GM18519 (cell line): ENCODE results near the gene MKNK2.

Experiments used
- ATAC-seq: cut with Tn5 transposase; IDR thresholded peaks from one replicate; pipeline ENCODE4 v1.9.1; 2021; ENCODE audit warnings: mild to moderate bottlenecking, moderate library complexity; ENCODE audit not compliant: unreplicated experiment, low FRiP score

Gene MKNK2

DNA sequence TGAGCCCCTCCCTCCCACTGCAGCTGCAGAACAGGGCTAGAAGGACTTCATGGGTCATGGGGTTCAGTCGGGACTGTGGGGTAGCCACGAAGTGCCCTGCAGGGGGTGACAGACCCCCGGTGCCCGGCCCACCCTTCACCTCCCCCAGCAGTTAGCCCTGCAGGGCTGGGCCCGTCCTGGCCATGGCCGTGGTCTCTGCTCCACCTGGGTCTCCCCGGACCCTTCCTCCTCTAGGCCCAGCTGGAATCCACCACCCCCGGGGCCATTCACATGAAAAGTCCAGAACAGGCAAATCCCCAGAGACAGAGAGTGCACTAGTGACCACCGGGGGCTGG lies 17.3 kb downstream of the MKNK2 start:
- no peak for ATAC-seq

DNA sequence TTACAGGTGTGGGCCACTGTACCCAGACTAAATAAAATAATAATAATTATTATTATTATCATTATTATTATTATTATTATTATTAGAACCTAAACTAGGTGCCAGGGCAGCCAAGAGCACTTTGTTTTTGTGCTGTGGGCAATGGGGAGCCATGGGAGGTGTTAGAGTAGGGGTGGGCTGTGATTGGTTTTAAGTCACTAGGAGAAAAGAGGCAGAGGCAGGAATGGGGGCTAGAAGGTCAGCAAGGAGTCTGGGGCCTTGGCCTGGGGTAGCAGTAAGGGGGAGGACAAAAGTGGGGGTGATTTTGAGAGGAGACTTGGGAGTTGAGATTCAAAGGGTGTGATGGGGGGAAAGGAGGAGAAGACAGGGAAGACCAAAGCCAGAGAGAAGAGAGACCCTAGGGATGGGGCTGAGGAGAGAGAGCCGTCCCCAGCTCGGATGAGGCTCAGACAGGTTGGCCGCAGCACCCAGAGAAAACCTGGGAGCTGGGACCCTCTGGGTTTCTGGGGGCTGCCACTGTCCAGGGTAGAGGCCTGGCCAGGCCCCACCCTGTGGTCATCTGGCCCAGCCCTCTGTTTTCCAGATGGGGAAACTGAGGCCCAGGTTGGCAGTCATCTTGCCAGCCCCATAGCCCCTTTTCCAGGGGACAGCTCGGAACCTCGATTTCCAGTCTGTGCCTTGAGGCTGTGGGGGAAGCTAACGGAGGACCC lies 17.8 kb downstream of the MKNK2 start:
- no peak for ATAC-seq

GRCh38 chr19:2032296-2032941 lies 18.6 kb downstream of the MKNK2 start:
- ATAC-seq: no peak

- ATAC-seq: no peak
Observed at GRCh38 chr19:2027361-2027760, 23.7 kb downstream of the MKNK2 start.

DNA sequence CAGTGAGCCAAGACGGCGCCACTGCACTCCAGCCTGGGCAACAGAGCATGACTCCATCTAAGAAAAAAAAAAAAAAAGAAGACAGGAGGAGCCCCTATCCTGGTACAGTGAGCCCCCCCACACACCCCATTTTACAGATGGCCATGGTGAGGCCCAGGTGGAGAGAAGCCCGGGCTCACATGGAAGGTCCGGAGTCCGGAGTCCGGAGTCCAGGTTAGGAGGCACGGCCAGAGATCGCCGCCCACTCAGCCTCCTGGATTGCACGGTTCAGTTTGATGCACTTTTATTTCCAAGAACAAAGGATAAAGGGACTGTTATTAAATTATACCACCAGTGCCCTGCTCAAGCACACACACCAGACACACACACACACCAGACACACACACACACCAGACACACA lies 24.3 kb downstream of the MKNK2 start:
- ATAC-seq: no peak

DNA sequence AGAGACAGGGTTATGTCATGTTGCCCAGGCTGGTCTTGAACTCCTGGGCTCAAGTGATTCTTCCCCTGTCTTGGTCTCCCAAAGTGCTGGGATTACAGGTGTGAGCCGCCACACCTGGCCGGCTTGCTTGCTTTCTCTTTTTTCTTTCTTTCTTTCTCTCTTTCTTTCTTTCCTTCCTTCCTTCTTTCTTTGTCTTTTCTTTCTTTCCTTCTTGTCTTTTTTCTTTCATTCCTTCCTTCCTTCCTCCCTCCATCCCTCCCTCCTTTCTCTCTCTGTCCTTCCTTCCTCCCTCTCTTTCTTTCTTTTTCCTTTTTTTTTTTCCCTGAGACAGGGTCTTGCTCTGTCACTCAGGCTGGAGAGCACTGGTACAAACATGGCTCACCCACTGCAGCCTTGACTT lies 28.8 kb downstream of the MKNK2 start:
- ATAC-seq: no peak

- ATAC-seq: no peak
Observed at GRCh38 chr19:2021453-2022140, 29.4 kb downstream of the MKNK2 start.

GRCh38 chr19:2018752-2019151 lies 32.3 kb downstream of the MKNK2 start:
- ATAC-seq: no peak

DNA sequence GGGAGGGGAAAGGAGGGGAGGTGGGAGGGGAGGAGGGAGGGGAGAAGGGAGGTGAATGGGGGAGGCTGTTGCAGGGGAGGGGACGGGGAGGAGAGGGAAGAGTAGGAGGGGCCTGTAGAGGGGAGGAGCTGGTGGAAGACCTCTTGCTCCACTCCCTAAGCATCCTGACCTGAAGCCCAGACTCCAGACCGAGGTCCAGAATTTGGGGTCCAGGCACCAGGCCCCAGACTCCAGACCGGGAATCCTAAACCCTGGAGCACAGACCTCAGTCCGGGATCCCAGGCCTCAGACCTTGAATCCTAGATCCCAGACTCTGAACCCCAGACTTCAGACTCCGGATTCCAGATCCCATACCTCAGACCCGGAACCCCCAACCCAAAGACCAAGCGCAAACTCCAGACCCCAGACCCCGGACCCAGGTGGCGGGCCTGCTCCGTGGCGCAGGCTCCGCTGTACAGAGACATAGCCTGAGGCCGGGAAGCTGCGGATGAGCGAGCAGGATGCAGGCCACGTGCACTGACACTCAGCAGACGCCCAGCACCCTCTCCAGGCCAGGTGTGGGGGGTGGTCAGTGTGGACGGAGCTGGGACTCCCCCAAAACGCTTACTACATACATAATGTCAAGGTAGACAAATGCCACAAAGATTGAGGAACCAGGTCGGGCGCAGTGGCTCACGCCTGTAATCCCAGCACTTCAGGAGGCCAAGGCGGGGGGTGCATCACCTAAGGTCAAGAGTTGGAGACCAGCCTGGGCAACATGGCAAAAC lies 34.8 kb downstream of the MKNK2 start:
- no peak for ATAC-seq

- no peak for ATAC-seq
Observed at GRCh38 chr19:2015608-2015950, 35.5 kb downstream of the MKNK2 start, which contains the start of gene BTBD2. BTBD2 (minus strand) TSS chr19:2015714; CDS start chr19:2015703, 11 bp downstream.

DNA sequence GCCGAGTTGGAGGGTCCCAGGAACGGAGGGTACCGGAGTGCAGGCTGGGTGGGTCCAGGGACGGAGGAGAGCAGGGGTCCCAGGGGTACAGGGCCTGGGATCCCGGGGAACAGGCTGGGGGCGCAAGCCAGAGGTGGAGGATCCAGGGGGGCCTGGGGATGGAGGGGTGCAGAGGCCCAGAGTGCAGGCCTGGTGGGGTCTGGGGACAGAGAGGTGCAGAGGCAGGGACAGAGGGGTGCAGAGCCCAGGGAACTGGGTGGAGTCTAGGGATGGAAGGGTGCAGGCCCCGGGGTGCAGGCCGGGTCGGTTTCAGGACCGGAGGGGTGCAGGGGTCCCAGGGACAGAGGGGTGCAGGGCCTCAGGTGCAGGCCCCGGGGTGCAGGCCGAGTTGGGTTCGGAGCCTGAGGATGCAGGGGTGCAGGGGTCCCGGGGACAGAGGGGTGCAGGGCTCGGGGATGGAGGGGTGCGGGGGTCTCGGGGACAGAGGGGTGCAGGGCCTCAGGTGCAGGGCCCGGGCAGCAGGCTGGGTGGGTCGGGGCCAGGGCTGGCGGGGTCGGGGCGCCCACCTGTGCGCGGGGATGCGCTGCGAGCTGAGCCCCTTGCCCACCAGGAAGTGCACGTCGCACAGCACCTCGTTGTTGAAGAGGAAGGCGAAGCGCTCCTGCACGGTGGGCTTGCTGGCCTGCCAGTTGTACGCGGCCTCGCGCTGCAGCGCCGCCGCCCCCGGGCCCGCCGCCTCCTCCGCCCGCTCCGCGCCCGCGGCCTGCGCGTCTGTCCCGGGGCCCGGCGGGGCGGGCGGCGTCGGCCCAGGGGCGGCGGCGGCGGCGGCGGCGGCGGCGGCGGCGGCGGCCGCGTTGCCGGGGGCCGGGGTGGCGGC lies 36.1 kb downstream of the MKNK2 start:
- no peak for ATAC-seq

GRCh38 chr19:2014131-2014571 lies 36.9 kb downstream of the MKNK2 start:
- no peak for ATAC-seq

GRCh38 chr19:2013683-2013961 lies 37.4 kb downstream of the MKNK2 start:
- ATAC-seq: no peak

DNA sequence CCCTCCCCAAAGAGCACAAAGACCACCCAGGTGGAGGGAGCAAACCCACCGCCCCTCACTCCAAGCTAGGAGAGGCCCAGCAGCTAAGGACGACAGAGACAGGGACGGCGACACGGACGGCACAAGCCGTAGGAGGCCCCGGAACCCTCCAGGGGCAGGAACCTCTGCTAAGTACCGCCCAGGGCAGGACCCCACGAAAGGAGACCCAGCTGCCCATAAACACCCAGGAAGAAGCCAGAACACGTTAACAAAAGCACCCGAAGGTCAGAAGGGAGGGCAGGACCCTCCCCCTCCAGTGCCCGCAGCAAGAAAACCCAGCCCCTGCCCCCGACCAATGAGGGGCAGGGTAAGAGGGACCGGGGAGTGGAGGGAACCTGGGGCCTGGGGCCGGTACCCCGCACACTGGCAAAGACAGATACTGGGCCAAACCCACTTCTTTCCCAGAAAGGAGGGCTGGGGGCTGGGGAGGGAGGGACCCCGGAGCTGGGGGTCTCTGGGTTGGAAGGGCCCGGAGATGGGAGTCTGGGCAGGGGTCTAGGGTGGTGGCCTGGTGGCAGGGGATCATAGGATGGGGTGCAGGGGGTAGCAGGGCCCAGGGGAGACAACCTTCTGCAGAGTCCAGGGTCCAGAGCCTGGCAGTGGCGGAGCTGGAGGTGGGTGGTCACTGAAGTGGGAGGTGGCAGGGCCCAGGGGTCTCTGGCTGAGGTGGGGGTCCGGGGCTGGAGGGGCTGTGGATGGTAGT lies 37.9 kb downstream of the MKNK2 start:
- no peak for ATAC-seq

GRCh38 chr19:2011169-2011568 lies 39.9 kb downstream of the MKNK2 start:
- no peak for ATAC-seq

- ATAC-seq: no peak
Observed at GRCh38 chr19:2010135-2010668, 40.8 kb downstream of the MKNK2 start.

GRCh38 chr19:2003874-2004273 lies 47.2 kb downstream of the MKNK2 start:
- no peak for ATAC-seq

DNA sequence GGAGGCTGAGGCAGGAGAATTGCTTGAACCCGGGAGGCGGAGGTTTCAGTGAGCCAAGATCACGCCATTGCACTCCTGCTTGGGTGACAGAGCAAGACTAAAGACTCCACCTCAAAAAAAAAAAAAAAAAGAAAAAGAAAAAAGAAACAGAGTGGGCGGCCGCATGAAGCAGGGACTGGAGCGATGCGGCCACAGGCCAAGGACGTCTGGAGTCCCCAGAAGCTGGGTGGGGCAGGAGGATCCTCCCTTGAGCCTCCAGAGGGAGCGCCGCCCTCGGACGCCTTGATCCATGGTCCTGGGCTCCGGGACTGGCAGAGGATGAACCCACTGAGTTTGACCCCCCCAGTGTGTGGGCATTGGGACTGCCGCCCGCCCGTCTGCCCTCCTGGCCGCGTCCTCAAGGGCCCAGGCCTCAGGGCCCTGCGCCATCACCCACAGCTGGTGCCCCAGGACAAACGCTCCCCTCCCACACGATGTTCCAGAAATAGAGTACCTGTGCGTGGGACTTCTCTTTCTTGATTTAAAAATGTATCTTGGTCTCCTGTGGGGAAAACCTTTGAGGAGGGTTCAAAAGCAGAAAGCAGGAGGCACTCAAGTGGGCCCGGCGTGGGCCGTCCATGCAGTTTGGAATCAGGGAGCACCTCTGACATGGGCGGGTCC lies 51.1 kb downstream of the MKNK2 start:
- no peak for ATAC-seq
